LNCAP (cell line): ENCODE results near the gene VSTM2L.

Experiments
- CTCF ChIP-seq: fragments of 450-650 bp; IDR thresholded peaks from 2 replicates; pipeline ENCODE4 v1.5.1; 2017; ENCODE audit warnings: mild to moderate bottlenecking

VSTM2L gene

GRCh38 chr20:37940858-37941257 lies 37.9 kb downstream of the VSTM2L start:
- no peak for TF ChIP-seq CTCF

GRCh38 chr20:37941332-37941731 lies 38.4 kb downstream of the VSTM2L start:
- TF ChIP-seq CTCF, result no peak

GRCh38 chr20:37941992-37942391 lies 39.1 kb downstream of the VSTM2L start:
- TF ChIP-seq CTCF, result no peak

GRCh38 chr20:37943033-37943432 lies 40.1 kb downstream of the VSTM2L start:
- TF ChIP-seq CTCF, result no peak

GRCh38 chr20:37943501-37944455 lies 40.9 kb downstream of the VSTM2L start:
- TF ChIP-seq CTCF, result no peak

- no peak for TF ChIP-seq CTCF
Measured at GRCh38 chr20:37944456-37944981, 41.6 kb downstream of the VSTM2L start.

GRCh38 chr20:37945091-37945547 lies 42.2 kb downstream of the VSTM2L start:
- no peak for TF ChIP-seq CTCF
